ENCODE results near the gene PER2. TPM values are rescaled to one million over a fixed set of nuclear protein-coding genes. Genes with fewer than 3 reads are reported as not detected.
A peak's percentile ranks its signal among the peaks of the same experiment; 100 is the strongest.

Gene PER2
- total and polyA plus RNA-seq, 9 of the 15 experiments (the other 6 are each of a cell fraction or from before 2014, with no cell fraction given), result 1.1 to 10.3 (median 2.9) TPM

DNA sequence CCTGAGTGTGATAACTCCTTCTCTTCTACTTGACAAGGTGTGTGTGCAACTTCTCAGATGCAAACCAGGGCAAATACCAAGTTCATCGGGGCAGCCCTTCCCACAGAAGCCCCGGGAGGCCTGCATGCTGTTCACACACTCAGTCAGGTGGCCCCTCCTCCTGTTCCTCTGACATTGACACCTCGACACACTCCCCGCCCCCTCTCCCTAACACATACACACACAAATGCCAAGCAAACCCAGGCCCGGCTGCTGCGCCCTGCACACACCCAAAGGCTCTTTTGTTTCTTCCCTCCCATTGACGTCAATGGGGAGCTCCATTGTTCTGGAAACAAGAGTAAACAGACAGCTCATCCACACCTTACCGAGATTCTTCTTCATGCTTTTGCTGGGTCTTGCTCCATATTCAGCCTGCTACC, 1.7 kb upstream of the PER2 start:
- Histone ChIP-seq H3K36me3 (ENCODE audit: control insufficient read depth, insufficient read depth, low read length) (peaks cover 5% of the 10 kb centered on the region; the same call in 1 of the 3 replicates), H3K79me2 (ENCODE audit: control insufficient read depth, insufficient read depth, low read length) (peaks cover 32% of the 10 kb centered on the region), H3K4me1 (replicated peaks in 1 of 2; ENCODE audit: control insufficient read depth in 2 of 2, insufficient read depth in 2 of 2, low read length in 2 of 2) (peaks cover 3 to 28% of the 10 kb centered on the region in 2 experiments; a peak in 4 of 5 replicates), H4K20me1 (replicated peaks; ENCODE audit: control insufficient read depth, insufficient read depth, low read length) (no peaks in the 10 kb centered on the region; the same call in 1 of the 2 replicates), H3K4me2 (ENCODE audit: insufficient read depth, low read length) (no peak overlapping the region), H3K4me3 (no peak overlapping the region), H3K9ac (ENCODE audit: insufficient read depth in 1 of 2, low read depth in 2 of 2, low read length in 2 of 2) (no peak overlapping the region; a peak in 1 of 4 replicates), H3K9me1 (ENCODE audit: control insufficient read depth, insufficient read depth, low read length) (peaks cover 5% of the 10 kb centered on the region), H2AFZ (ENCODE audit: low read depth, low read length) (0 out of 2 replicates have a peak overlapping the region, but pooled peaks have one; percentile 90), H3K27ac (ENCODE audit: extremely low read depth, low read depth, low read length) (no peak overlapping the region), H3K9me3 (replicated peaks; ENCODE audit: control insufficient read depth, insufficient read depth, low read depth, low read length) (no peaks in the 10 kb centered on the region), H3K27me3 (ENCODE audit: control insufficient read depth in 2 of 2, insufficient read depth in 2 of 2, low read length in 2 of 2) (peaks cover 0 to 7% of the 10 kb centered on the region in 2 experiments; a peak in 2 of 5 replicates)
- no TSS peak for BruUV-seq (replicated peaks)
- ATAC-seq (no peak), FAIRE-seq (no peak), DNase-seq (ENCODE audit: extremely low read depth in 1 of 4, low spot score in 3 of 4) (peak; percentile 29 to 54 (median 40))
- POLR2A ChIA-PET, result interaction anchor here (0.6 to 1.9 kb wide), 3 partner anchors 9 to 198 kb away, joined by 3 to 7 read pairs (median 4); no protein-coding TSS in a partner anchor
- CTCF ChIA-PET (ENCODE audit: low intra/inter-chr PET ratio), result no interaction called here
- WGBS (ENCODE audit: insufficient coverage, low coverage, missing lambda C conversion rate), result 33% methylated on average over 4 of the region's 8 CpGs
- intact Hi-C loops (cut with micrococcal nuclease), result no loop called here
- in situ Hi-C loops (cut with MboI), result no loop called here
- TF ChIP-seq FOXM1 (IDR thresholded peaks at IDR 0.05; ENCODE audit: low read depth), result no peak
- TF ChIP-seq FOXM1 (CRISPR knock-in tag; IDR thresholded peaks at IDR 0.05; ENCODE audit: low read depth), result no peak
- no peak for TF ChIP-seq RBM22 (IDR thresholded peaks at IDR 0.05; ENCODE audit: low read depth, low read length, poor library complexity, severe bottlenecking)
- TF ChIP-seq, protein P1, sequence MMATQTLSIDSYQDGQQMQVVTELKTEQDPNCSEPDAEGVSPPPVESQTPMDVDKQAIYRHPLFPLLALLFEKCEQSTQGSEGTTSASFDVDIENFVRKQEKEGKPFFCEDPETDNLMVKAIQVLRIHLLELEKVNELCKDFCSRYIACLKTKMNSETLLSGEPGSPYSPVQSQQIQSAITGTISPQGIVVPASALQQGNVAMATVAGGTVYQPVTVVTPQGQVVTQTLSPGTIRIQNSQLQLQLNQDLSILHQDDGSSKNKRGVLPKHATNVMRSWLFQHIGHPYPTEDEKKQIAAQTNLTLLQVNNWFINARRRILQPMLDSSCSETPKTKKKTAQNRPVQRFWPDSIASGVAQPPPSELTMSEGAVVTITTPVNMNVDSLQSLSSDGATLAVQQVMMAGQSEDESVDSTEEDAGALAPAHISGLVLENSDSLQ (IDR thresholded peaks at IDR 0.05), result peak; percentile 13; the same call in 1 of the 2 replicates
- no peak for TF ChIP-seq KAT2B (IDR thresholded peaks at IDR 0.05; ENCODE audit: low read depth, low read length)
- TF ChIP-seq, protein P2, sequence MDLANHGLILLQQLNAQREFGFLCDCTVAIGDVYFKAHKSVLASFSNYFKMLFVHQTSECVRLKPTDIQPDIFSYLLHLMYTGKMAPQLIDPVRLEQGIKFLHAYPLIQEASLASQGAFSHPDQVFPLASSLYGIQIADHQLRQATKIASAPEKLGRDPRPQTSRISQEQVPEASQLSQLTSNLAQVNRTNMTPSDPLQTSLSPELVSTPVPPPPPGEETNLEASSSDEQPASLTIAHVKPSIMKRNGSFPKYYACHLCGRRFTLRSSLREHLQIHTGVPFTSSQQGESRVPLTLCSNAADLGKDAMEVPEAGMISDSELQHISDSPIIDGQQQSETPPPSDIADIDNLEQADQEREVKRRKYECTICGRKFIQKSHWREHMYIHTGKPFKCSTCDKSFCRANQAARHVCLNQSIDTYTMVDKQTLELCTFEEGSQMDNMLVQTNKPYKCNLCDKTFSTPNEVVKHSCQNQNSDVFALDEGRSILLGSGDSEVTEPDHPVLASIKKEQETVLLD (IDR thresholded peaks at IDR 0.05), result no peak
- no peak for TF ChIP-seq NCOR1 (IDR thresholded peaks at IDR 0.05)
- TF ChIP-seq TCFL5 (CRISPR knock-in tag; conservative IDR thresholded peaks at IDR 0.05), result no peak
- TF ChIP-seq POLR2A (conservative IDR thresholded peaks at IDR 0.05), result no peak
- TF ChIP-seq FUS (optimal IDR thresholded peaks at IDR 0.05; ENCODE audit: low read depth, low read length), result no peak
- no peak for TF ChIP-seq ZNF436 (CRISPR knock-in tag; IDR thresholded peaks at IDR 0.05)
- no peak for TF ChIP-seq NCOA2 (IDR thresholded peaks at IDR 0.05; ENCODE audit: partially characterized antibody in 2 of 2)
- TF ChIP-seq ELF2 (CRISPR knock-in tag; IDR thresholded peaks at IDR 0.05), result no peak
- TF ChIP-seq, protein P3, sequence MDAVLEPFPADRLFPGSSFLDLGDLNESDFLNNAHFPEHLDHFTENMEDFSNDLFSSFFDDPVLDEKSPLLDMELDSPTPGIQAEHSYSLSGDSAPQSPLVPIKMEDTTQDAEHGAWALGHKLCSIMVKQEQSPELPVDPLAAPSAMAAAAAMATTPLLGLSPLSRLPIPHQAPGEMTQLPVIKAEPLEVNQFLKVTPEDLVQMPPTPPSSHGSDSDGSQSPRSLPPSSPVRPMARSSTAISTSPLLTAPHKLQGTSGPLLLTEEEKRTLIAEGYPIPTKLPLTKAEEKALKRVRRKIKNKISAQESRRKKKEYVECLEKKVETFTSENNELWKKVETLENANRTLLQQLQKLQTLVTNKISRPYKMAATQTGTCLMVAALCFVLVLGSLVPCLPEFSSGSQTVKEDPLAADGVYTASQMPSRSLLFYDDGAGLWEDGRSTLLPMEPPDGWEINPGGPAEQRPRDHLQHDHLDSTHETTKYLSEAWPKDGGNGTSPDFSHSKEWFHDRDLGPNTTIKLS (IDR thresholded peaks at IDR 0.05; ENCODE audit: borderline replicate concordance, low read depth), result no peak
- no peak for TF ChIP-seq XRCC5 (IDR thresholded peaks at IDR 0.05; ENCODE audit: low read depth, low read length)
- TF ChIP-seq, protein P4, sequence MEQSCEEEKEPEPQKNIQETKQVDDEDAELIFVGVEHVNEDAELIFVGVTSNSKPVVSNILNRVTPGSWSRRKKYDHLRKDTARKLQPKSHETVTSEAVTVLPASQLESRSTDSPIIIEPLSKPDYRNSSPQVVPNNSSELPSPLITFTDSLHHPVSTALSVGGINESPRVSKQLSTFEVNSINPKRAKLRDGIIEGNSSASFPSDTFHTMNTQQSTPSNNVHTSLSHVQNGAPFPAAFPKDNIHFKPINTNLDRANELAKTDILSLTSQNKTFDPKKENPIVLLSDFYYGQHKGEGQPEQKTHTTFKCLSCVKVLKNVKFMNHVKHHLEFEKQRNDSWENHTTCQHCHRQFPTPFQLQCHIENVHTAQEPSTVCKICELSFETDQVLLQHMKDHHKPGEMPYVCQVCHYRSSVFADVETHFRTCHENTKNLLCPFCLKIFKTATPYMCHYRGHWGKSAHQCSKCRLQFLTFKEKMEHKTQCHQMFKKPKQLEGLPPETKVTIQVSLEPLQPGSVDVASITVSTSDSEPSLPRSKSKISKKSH (CRISPR knock-in tag; IDR thresholded peaks at IDR 0.05), result no peak
- TF ChIP-seq, protein P5, sequence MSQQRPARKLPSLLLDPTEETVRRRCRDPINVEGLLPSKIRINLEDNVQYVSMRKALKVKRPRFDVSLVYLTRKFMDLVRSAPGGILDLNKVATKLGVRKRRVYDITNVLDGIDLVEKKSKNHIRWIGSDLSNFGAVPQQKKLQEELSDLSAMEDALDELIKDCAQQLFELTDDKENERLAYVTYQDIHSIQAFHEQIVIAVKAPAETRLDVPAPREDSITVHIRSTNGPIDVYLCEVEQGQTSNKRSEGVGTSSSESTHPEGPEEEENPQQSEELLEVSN (IDR thresholded peaks at IDR 0.05; ENCODE audit: borderline replicate concordance in 1 of 2, extremely low read depth in 1 of 2, insufficient read depth in 1 of 2, insufficient read length in 1 of 2, low read depth in 1 of 2, low read length in 1 of 2, poor library complexity in 1 of 2, severe bottlenecking in 1 of 2), result peak in 1 of 2 experiments; percentile 22

All from K562 (cell line).